Muscle of leg (tissue), 16 donors: ENCODE results near the gene OR10A3. TPM values are rescaled to one million over a fixed set of nuclear protein-coding genes. Genes with fewer than 3 reads are reported as not detected.
"Not testable (repeated sequence)": the region's sequence is repeated elsewhere in the genome, so short reads cannot be mapped to it uniquely, and the experiment has no call there.

Experiments used
- DNase-seq: peaks from one replicate; pipeline ENCODE4 v3.0.0; 2013
- H3K27ac ChIP-seq: one replicate; pipeline ENCODE4 v1.5.1; 2013; ENCODE audit warnings: mild to moderate bottlenecking, low read length, control low read depth
- H3K27me3 ChIP-seq: one replicate; pipeline ENCODE4 v1.6.1; 2013; ENCODE audit warnings: low read length; ENCODE audit not compliant: control insufficient read depth, insufficient read depth
- H3K36me3 ChIP-seq: one replicate; pipeline ENCODE4 v1.6.1; 2013; ENCODE audit warnings: low read length; ENCODE audit not compliant: control insufficient read depth, insufficient read depth
- H3K4me1 ChIP-seq: one replicate; pipeline ENCODE4 v1.6.1; 2013; ENCODE audit warnings: low read length; ENCODE audit not compliant: control insufficient read depth, insufficient read depth
- H3K4me3 ChIP-seq: one replicate; pipeline ENCODE4 v1.5.1; 2013; ENCODE audit warnings: low read length, control low read depth
- H3K9me3 ChIP-seq: replicated peaks from 2 replicates; pipeline ENCODE4 v1.6.1; 2013; ENCODE audit warnings: low read depth, low read length; ENCODE audit not compliant: control insufficient read depth
- WGBS: methylation state at CpG from one replicate; pipeline ENCODE4 v1.1.5; 2013; ENCODE audit warnings: missing lambda C conversion rate; ENCODE audit not compliant: insufficient coverage; 5-methylcytosine and 5-hydroxymethylcytosine counted together
- long read RNA-seq, 11 donors: transcript quantifications; one replicate each; lab custom pipeline, GENCODE V29; 2026
- polyA plus RNA-seq, 8 donors: library from polyadenylated mRNA; unstranded; fragments of 120-200 nt; gene quantifications; one replicate each; pipeline versions ENCODE4 v1.2.1 to v1.2.3, GENCODE V29; 2013; ENCODE audit warnings: inconsistent platforms in 1 of 8, low replicate concordance in 1 of 8; ENCODE audit not compliant: insufficient read length in 8 of 8, insufficient read depth in 1 of 8
- total RNA-seq: library from RNA; stranded (reverse); fragments of 120-200 nt; gene quantifications from one replicate; pipeline ENCODE4 v1.2.4, GENCODE V29; 2013

The OR10A3 gene, protein sequence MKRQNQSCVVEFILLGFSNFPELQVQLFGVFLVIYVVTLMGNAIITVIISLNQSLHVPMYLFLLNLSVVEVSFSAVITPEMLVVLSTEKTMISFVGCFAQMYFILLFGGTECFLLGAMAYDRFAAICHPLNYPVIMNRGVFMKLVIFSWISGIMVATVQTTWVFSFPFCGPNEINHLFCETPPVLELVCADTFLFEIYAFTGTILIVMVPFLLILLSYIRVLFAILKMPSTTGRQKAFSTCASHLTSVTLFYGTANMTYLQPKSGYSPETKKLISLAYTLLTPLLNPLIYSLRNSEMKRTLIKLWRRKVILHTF
- not detected for total RNA-seq
- polyA plus RNA-seq, result under 1 TPM in 3 of 8 donors, not detected in 5; 0.04 to 0.17 (median 0.12) TPM
- long read RNA-seq, donor 1, result 0 reads
- long read RNA-seq, donor 2, result 0 reads
- long read RNA-seq, donor 3, result 0 reads
- long read RNA-seq, donor 4, result 0 reads
- long read RNA-seq, donor 5, result 0 reads
- long read RNA-seq, donor 6, result 0 reads
- long read RNA-seq, donor 7, result 0 reads
- long read RNA-seq, donor 8, result 0 reads
- long read RNA-seq, donor 9, result 0 reads
- long read RNA-seq, donor 10, result 0 reads
- long read RNA-seq, donor 11, result 0 reads

DNA sequence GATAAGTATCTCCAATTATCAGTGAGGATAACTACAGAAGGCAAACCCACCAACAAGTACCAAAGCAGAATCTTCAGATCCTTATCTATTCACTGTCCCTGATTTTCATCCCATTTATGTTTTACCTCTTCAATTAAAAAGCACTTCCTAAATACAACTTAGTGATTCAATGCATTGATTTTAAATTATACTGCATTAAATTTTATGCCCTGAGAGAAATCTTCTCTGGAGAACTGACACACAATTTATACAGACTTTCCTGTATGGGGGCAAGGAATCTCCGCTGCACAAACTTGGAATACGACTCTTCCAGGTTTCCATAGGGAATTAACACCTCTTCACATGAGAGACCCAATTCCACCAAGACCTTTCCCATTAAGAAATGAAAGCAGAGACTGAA, at the start of gene OR10A3:
Gene OR10A3 (minus strand): TSS at position 101 of the 400 bp plus-strand sequence. CDS start 2,188 bp downstream, outside the sequence.
- H3K4me3 ChIP-seq, result no peak within 1 kb of the TSS
- no peak for DNase-seq
- peaks cover 21% of the 10 kb centered on the region for H3K9me3 ChIP-seq
- no peaks in the 10 kb centered on the region for H3K27me3 ChIP-seq
- no peaks in the 10 kb centered on the region for H3K36me3 ChIP-seq
- no CpG with 5 or more reads among the region's 2 CpGs for WGBS
- H3K4me1 ChIP-seq, result no peaks in the 10 kb centered on the region
- H3K27ac ChIP-seq, result no peak within 1 kb of the TSS

DNA sequence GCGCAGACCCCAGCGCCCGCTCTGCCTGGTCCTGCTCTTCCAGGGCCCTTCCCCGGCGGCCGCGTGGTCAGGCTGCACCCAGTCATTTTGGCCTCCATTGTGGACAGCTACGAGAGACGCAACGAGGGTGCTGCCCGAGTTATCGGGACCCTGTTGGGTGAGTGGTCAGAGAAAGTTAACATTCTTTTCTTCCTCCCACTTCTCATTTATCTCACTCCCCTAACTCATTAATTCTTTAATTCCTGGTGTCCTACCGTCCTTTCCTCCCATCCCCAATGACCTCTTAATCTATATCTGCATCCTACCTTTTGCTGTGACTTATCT, 46.0 kb upstream of the OR10A3 start:
- not testable (repeated sequence) for H3K27me3 ChIP-seq, DNase-seq, H3K9me3 ChIP-seq, H3K27ac ChIP-seq
- peak overlapping the region; percentile 85 for H3K4me3 ChIP-seq
- H3K36me3 ChIP-seq, result peaks cover 18% of the 10 kb centered on the region
- WGBS, result 0% methylated on average over 2 of the region's 13 CpGs
- H3K4me1 ChIP-seq, result peaks cover 15% of the 10 kb centered on the region

GRCh38 chr11:7986768-7987559, 45.5 kb upstream of the OR10A3 start, which contains the start of gene EIF3F:
EIF3F (plus strand) TSS chr11:7987337; CDS start chr11:7987353, 16 bp downstream.
- peak; percentile 100 for DNase-seq
- Histone ChIP-seq H3K36me3 (peaks cover 13% of the 10 kb centered on the region), H3K4me1 (peaks cover 15% of the 10 kb centered on the region)

DNA sequence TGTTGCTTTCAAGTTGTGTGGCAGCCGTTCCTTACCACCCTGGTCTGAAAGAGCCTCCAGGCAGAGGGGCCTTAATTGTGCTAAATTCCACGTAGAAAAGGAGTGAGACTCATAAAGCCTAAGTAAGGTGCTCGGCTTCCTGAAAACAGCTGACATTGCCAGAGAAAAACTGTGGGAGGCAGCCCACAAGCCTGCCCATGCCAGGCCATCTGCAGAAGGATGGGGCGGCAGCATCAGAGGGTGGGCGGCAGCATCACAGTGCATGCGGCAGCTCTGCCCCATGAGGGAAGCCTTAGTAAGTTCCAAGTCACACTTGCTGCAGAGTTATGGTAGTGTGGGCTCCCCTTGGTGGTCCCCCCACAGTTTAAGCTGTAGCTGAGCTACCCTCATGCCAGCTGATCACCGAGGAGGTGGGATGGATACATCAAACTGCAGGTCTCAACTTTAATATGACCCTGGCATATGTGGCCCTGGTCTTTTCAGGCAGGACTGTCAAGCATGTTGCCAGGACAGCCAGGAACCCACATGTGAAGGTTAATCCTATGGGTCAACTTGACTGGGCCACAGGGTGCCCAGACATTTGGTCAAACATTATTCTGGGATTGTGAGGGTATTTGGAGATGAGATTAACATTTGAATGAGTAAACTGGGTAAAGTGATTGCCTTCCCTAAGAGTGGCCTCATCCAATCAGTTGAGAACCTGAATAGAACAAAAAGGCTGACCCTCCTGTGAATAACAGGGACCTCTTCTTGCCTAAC, 42.5 kb upstream of the OR10A3 start:
- no peak for DNase-seq
- Histone ChIP-seq H3K27me3 (no peaks in the 10 kb centered on the region), H3K4me1 (peaks cover 13% of the 10 kb centered on the region), H3K27ac (no peak overlapping the region), H3K36me3 (peaks cover 2% of the 10 kb centered on the region), H3K4me3 (no peak overlapping the region), H3K9me3 (no peaks in the 10 kb centered on the region)
- WGBS, result 70% methylated on average over 7 of the region's 7 CpGs

More at GRCh38 chr11:7986768-7987559, 45.5 kb upstream of the OR10A3 start, which contains the start of gene EIF3F:
- H3K9me3 ChIP-seq, result no peaks in the 10 kb centered on the region
- no peaks in the 10 kb centered on the region for H3K27me3 ChIP-seq
- peak within 1 kb of the TSS; percentile 85 for H3K4me3 ChIP-seq
- under 1% methylated on average over 44 of the region's 47 CpGs for WGBS
- peak within 1 kb of the TSS; percentile 71 for H3K27ac ChIP-seq

DNA sequence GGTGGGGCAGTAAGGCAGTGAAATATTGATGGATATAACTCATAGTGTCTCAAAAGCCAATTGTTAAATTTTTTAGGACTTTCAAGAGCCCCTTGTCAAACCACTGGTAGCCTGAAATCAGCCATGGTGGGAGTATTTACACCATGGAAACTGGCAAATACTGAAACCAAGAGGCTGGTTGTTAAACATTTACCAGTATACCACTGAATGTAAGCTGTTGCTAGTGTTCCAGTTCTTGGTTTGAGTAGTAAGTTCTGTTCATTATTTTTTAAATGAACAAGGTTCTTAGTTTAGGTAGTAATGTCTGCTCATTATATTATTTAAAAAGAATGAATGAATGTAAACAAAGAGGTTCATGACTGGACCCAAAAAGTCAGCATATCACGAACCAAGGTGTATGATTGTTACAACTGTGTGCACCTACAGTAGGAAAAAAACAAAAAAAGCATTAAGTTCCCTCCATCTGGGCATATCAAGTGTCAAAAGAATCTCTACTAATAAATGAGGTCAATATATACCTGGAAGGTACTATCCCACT, 41.1 kb upstream of the OR10A3 start:
- H3K27ac ChIP-seq, result no peak overlapping the region
- H3K27me3 ChIP-seq, result no peaks in the 10 kb centered on the region
- DNase-seq, result no peak
- no peak overlapping the region for H3K4me3 ChIP-seq
- H3K9me3 ChIP-seq, result no peaks in the 10 kb centered on the region
- no peaks in the 10 kb centered on the region for H3K36me3 ChIP-seq
- WGBS, result no CpG with 5 or more reads among the region's 1 CpG
- H3K4me1 ChIP-seq, result peaks cover 3% of the 10 kb centered on the region

- Histone ChIP-seq H3K4me3 (no peak overlapping the region), H3K9me3 (no peaks in the 10 kb centered on the region), H3K36me3 (no peaks in the 10 kb centered on the region), H3K27me3 (no peaks in the 10 kb centered on the region), H3K27ac (no peak overlapping the region), H3K4me1 (peaks cover 2% of the 10 kb centered on the region)
- WGBS, result no CpG with 5 or more reads among the region's 1 CpG
- no peak for DNase-seq
These were observed 40.2 kb upstream of the OR10A3 start for GRCh38 chr11:7981619-7982157.

DNA sequence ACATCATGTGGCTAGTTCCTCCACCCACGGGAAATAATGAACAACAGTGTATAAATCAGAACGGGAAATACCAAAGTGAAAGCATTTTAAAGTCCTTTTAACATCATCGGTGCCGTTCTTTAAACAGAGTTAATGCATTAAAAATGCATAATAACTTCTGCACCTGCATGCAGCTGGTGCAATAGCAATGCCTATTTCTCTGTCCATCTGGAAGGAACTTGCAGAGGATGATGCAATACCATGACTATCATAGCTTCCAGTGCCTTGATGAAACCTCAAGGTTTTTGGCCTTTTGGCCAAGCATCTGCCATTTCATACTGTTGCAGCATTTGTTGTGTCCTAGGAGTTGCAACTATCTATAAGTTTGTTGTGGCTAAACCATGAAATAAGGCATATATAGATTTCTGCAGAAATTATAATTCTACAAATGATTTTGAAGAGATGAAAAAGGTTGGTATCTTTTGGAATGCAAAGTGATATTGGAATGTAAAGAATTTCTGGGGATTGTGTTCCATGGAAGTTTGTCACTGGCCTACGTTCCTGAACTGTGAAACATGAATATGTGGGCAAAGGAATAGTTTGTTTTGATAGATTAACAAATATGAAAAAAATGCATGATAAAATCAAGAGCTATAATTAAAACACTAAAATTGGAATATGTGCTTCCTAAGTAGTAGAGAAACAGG, 35.9 kb upstream of the OR10A3 start:
- Histone ChIP-seq H3K4me1 (no peaks in the 10 kb centered on the region), H3K36me3 (no peaks in the 10 kb centered on the region), H3K27me3 (no peaks in the 10 kb centered on the region), H3K9me3 (no peaks in the 10 kb centered on the region), H3K27ac (no peak overlapping the region), H3K4me3 (no peak overlapping the region)
- WGBS, result 80% methylated on average over 2 of the region's 5 CpGs
- DNase-seq, result no peak

GRCh38 chr11:7974668-7975067, 33.2 kb upstream of the OR10A3 start:
- H3K27me3 ChIP-seq, result no peaks in the 10 kb centered on the region
- H3K9me3 ChIP-seq, result no peaks in the 10 kb centered on the region
- no peaks in the 10 kb centered on the region for H3K36me3 ChIP-seq
- WGBS, result no CpG with 5 or more reads among the region's 2 CpGs
- no peak for DNase-seq
- H3K4me1 ChIP-seq, result no peaks in the 10 kb centered on the region
- H3K4me3 ChIP-seq, result no peak overlapping the region
- H3K27ac ChIP-seq, result no peak overlapping the region

GRCh38 chr11:7973011-7973410, 31.5 kb upstream of the OR10A3 start:
- Histone ChIP-seq H3K9me3 (no peaks in the 10 kb centered on the region), H3K27ac (no peak overlapping the region), H3K4me3 (no peak overlapping the region), H3K36me3 (no peaks in the 10 kb centered on the region), H3K4me1 (no peaks in the 10 kb centered on the region), H3K27me3 (no peaks in the 10 kb centered on the region)
- 71% methylated on average over 1 of the region's 5 CpGs for WGBS
- no peak for DNase-seq
